Measurements from ENCODE around the gene PERM1. TPM values are rescaled to one million over a fixed set of nuclear protein-coding genes. Genes with fewer than 3 reads are reported as not detected.

PERM1 gene
- total and polyA plus RNA-seq, 9 of the 15 experiments (the other 6 are each of a cell fraction or from before 2014, with no cell fraction given), result not detected

DNA sequence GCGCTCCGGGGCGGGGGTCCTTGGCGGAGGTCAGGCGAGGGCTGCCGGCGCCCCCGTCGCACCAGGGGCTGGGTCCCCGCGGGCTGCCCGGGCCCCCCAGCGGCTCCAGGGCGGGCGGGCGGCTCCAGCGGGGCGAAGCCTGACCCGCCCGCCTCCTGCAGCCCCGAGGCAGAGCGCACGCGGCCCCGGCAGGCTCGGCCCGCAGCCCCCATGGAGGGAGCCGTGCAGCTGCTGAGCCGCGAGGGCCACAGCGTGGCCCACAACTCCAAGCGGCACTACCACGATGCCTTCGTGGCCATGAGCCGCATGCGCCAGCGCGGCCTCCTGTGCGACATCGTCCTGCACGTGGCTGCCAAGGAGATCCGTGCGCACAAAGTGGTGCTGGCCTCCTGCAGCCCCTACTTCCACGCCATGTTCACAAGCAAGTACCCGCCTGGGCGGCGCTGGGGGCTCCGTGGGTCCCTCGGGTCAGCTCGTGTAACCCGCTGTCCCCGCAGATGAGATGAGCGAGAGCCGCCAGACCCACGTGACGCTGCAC is 20.7 kb downstream of the PERM1 start (continued):
- TF ChIP-seq, protein P1, sequence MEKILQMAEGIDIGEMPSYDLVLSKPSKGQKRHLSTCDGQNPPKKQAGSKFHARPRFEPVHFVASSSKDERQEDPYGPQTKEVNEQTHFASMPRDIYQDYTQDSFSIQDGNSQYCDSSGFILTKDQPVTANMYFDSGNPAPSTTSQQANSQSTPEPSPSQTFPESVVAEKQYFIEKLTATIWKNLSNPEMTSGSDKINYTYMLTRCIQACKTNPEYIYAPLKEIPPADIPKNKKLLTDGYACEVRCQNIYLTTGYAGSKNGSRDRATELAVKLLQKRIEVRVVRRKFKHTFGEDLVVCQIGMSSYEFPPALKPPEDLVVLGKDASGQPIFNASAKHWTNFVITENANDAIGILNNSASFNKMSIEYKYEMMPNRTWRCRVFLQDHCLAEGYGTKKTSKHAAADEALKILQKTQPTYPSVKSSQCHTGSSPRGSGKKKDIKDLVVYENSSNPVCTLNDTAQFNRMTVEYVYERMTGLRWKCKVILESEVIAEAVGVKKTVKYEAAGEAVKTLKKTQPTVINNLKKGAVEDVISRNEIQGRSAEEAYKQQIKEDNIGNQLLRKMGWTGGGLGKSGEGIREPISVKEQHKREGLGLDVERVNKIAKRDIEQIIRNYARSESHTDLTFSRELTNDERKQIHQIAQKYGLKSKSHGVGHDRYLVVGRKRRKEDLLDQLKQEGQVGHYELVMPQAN (IDR thresholded peaks at IDR 0.05; ENCODE audit: borderline replicate concordance), result no peak
- TF ChIP-seq, protein P2, sequence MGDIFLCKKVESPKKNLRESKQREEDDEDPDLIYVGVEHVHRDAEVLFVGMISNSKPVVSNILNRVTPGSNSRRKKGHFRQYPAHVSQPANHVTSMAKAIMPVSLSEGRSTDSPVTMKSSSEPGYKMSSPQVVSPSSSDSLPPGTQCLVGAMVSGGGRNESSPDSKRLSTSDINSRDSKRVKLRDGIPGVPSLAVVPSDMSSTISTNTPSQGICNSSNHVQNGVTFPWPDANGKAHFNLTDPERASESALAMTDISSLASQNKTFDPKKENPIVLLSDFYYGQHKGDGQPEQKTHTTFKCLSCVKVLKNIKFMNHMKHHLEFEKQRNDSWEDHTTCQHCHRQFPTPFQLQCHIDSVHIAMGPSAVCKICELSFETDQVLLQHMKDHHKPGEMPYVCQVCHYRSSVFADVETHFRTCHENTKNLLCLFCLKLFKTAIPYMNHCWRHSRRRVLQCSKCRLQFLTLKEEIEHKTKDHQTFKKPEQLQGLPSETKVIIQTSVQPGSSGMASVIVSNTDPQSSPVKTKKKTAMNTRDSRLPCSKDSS (IDR thresholded peaks at IDR 0.05; ENCODE audit: low read depth, partially characterized antibody), result no peak
- TF ChIP-seq ZNF445 (CRISPR knock-in tag; IDR thresholded peaks at IDR 0.05; ENCODE audit: low read depth), result no peak
- no peak for TF ChIP-seq TSC22D4 (tag; IDR thresholded peaks at IDR 0.05)
- no peak for TF ChIP-seq CAMTA2 (CRISPR knock-in tag; conservative IDR thresholded peaks at IDR 0.05)
- TF ChIP-seq, protein P3, sequence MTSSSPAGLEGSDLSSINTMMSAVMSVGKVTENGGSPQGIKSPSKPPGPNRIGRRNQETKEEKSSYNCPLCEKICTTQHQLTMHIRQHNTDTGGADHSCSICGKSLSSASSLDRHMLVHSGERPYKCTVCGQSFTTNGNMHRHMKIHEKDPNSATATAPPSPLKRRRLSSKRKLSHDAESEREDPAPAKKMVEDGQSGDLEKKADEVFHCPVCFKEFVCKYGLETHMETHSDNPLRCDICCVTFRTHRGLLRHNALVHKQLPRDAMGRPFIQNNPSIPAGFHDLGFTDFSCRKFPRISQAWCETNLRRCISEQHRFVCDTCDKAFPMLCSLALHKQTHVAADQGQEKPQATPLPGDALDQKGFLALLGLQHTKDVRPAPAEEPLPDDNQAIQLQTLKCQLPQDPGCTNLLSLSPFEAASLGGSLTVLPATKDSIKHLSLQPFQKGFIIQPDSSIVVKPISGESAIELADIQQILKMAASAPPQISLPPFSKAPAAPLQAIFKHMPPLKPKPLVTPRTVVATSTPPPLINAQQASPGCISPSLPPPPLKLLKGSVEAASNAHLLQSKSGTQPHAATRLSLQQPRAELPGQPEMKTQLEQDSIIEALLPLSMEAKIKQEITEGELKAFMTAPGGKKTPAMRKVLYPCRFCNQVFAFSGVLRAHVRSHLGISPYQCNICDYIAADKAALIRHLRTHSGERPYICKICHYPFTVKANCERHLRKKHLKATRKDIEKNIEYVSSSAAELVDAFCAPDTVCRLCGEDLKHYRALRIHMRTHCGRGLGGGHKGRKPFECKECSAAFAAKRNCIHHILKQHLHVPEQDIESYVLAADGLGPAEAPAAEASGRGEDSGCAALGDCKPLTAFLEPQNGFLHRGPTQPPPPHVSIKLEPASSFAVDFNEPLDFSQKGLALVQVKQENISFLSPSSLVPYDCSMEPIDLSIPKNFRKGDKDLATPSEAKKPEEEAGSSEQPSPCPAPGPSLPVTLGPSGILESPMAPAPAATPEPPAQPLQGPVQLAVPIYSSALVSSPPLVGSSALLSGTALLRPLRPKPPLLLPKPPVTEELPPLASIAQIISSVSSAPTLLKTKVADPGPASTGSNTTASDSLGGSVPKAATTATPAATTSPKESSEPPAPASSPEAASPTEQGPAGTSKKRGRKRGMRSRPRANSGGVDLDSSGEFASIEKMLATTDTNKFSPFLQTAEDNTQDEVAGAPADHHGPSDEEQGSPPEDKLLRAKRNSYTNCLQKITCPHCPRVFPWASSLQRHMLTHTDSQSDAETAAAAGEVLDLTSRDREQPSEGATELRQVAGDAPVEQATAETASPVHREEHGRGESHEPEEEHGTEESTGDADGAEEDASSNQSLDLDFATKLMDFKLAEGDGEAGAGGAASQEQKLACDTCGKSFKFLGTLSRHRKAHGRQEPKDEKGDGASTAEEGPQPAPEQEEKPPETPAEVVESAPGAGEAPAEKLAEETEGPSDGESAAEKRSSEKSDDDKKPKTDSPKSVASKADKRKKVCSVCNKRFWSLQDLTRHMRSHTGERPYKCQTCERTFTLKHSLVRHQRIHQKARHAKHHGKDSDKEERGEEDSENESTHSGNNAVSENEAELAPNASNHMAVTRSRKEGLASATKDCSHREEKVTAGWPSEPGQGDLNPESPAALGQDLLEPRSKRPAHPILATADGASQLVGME (CRISPR knock-in tag; IDR thresholded peaks at IDR 0.05), result no peak
- no peak for TF ChIP-seq RBM17 (IDR thresholded peaks at IDR 0.05; ENCODE audit: borderline replicate concordance, low read depth, low read length)

Measured in K562 (cell line).